GM23338 (cell line): ENCODE data around the gene TBC1D32. TPM values are rescaled to one million over a fixed set of nuclear protein-coding genes. Genes with fewer than 3 reads are reported as not detected.

Experiments
- ATAC-seq: fragments of 200-7000 bp; cut with Tn5 transposase; 3 replicates; pipeline ENCODE4 v1.9.1; 2020
- DNase-seq: peaks from one replicate; pipeline ENCODE4 v3.0.0-alpha.2; 2015; ENCODE audit warnings: low spot score
- H2AFZ ChIP-seq: fragments of 200-600 bp; sonication (generic); 2 replicates; pipeline ENCODE4 v1.8.0; 2016; ENCODE audit warnings: antibody characterized with exemption, mild to moderate bottlenecking, moderate library complexity
- H3F3A ChIP-seq: fragments of 200-600 bp; sonication (generic); replicated peaks from 2 replicates; pipeline ENCODE4 v1.8.0; 2017; ENCODE audit warnings: antibody characterized with exemption, mixed run types, low read depth
- H3K27ac ChIP-seq: fragments of 200-600 bp; sonication (generic); 2 replicates; pipeline ENCODE4 v1.6.1; 2016; ENCODE audit warnings: low read depth
- H3K27me3 ChIP-seq: fragments of 200-600 bp; sonication (generic); 2 replicates; pipeline ENCODE4 v1.8.0; 2016; ENCODE audit warnings: mild to moderate bottlenecking, mixed run types, moderate library complexity; ENCODE audit not compliant: insufficient read depth
- H3K36me3 ChIP-seq: fragments of 200-600 bp; sonication (generic); 2 replicates; pipeline ENCODE4 v1.8.0; 2016; ENCODE audit warnings: mild to moderate bottlenecking; ENCODE audit not compliant: insufficient read depth
- H3K4me1 ChIP-seq: fragments of 200-600 bp; sonication (generic); 2 replicates; pipeline ENCODE4 v1.8.0; 2016; ENCODE audit warnings: mild to moderate bottlenecking, moderate library complexity; ENCODE audit not compliant: insufficient read depth
- H3K4me2 ChIP-seq: fragments of 200-600 bp; sonication (generic); 2 replicates; pipeline ENCODE4 v1.7.1; 2017; ENCODE audit warnings: mixed run types
- H3K4me3 ChIP-seq: fragments of 200-600 bp; sonication (generic); 2 replicates; pipeline ENCODE4 v1.6.1; 2016; ENCODE audit warnings: mixed run types
- H3K79me2 ChIP-seq: fragments of 200-600 bp; sonication (generic); replicated peaks from 2 replicates; pipeline ENCODE4 v1.8.0; 2017; ENCODE audit warnings: mild to moderate bottlenecking; ENCODE audit not compliant: insufficient read depth
- H3K9me2 ChIP-seq: fragments of 200-600 bp; sonication (generic); 2 replicates; pipeline ENCODE4 v1.8.0; 2017; ENCODE audit not compliant: insufficient read depth
- H4K20me1 ChIP-seq: fragments of 200-600 bp; sonication (generic); replicated peaks from 2 replicates; pipeline ENCODE4 v1.8.0; 2017; ENCODE audit warnings: mild to moderate bottlenecking; ENCODE audit not compliant: insufficient read depth
- H3K27ac Mint-ChIP-seq: 2 replicates; pipeline ENCODE4 v1.8.0; 2020; ENCODE audit warnings: inconsistent platforms, mild to moderate bottlenecking, moderate library complexity, mixed read lengths
- H3K27me3 Mint-ChIP-seq: 3 replicates; pipeline ENCODE4 v1.8.0; 2022; ENCODE audit warnings: low read depth, mild to moderate bottlenecking, moderate library complexity, mixed read lengths, inconsistent platforms; ENCODE audit not compliant: insufficient read depth, poor library complexity
- H3K36me3 Mint-ChIP-seq: 3 replicates; pipeline ENCODE4 v1.8.0; 2021; ENCODE audit warnings: low read depth, mild to moderate bottlenecking, inconsistent platforms, moderate library complexity, mixed read lengths
- H3K4me1 Mint-ChIP-seq: 3 replicates; pipeline ENCODE4 v1.8.0; 2020; ENCODE audit warnings: mild to moderate bottlenecking, inconsistent platforms, mixed read lengths
- H3K4me3 Mint-ChIP-seq: 3 replicates; pipeline ENCODE4 v1.8.0; 2021; ENCODE audit warnings: moderate library complexity, mild to moderate bottlenecking, inconsistent platforms, mixed read lengths
- H3K9me3 Mint-ChIP-seq: 3 replicates; pipeline ENCODE4 v1.8.0; 2020; ENCODE audit warnings: moderate library complexity, mild to moderate bottlenecking, inconsistent platforms, mixed read lengths
- CTCF ChIP-seq, 2 experiments: fragments of 200-600 bp in 1 of 2; sonication (generic) in 1 of 2; conservative IDR thresholded peaks; 2 replicates each; pipeline versions ENCODE4 v1.5.1 to v1.6.1; 2016 to 2017; ENCODE audit warnings: antibody characterized with exemption in 2 of 2, low read depth in 2 of 2, mild to moderate bottlenecking in 2 of 2, moderate library complexity in 1 of 2
- ETS1 ChIP-seq: IDR thresholded peaks from 2 replicates; pipeline ENCODE4 v1.6.1; 2016; ENCODE audit warnings: antibody characterized with exemption
- EZH2 ChIP-seq: fragments of 200-600 bp; sonication (generic); IDR thresholded peaks from one replicate; pipeline ENCODE4 v1.8.0; 2017; ENCODE audit warnings: antibody characterized with exemption, mild to moderate bottlenecking, low read depth; ENCODE audit not compliant: unreplicated experiment
- NANOG ChIP-seq: IDR thresholded peaks from 2 replicates; pipeline ENCODE4 v1.6.1; 2016; ENCODE audit warnings: antibody characterized with exemption, borderline replicate concordance
- REST ChIP-seq: IDR thresholded peaks from one replicate; pipeline ENCODE4 v1.6.1; 2018; ENCODE audit warnings: antibody characterized with exemption; ENCODE audit not compliant: unreplicated experiment
- STAT1 ChIP-seq: IDR thresholded peaks from one replicate; pipeline ENCODE4 v1.6.1; 2016; ENCODE audit warnings: antibody characterized with exemption; ENCODE audit not compliant: unreplicated experiment
- ZNF114 ChIP-seq: fragments of 250-450 bp; sonication (Bioruptor Pico); IDR thresholded peaks from 2 replicates; pipeline ENCODE4 v1.5.0; 2020; ENCODE audit warnings: mild to moderate bottlenecking, moderate library complexity
- ZNF331 ChIP-seq: fragments of 250-450 bp; sonication (Bioruptor Pico); IDR thresholded peaks from 2 replicates; pipeline ENCODE4 v1.5.0; 2020; ENCODE audit warnings: low read depth, mild to moderate bottlenecking, moderate library complexity
- ZNF462 ChIP-seq: fragments of 250-450 bp; sonication (Bioruptor Pico); IDR thresholded peaks from 2 replicates; pipeline ENCODE4 v1.5.0; 2020; ENCODE audit warnings: mild to moderate bottlenecking, moderate library complexity
- polyA plus RNA-seq: library from polyadenylated mRNA; unstranded; fragments of >200 nt; fragmentation: Nextera tagmentation; extraction: Ambion mirVana; gene quantifications from 2 replicates; pipeline ENCODE4 v1.2.1, GENCODE V29; 2016
- total RNA-seq: library from RNA; depleted of rRNA; stranded (reverse); fragments of >200 nt; shearing (Covaris generic); gene quantifications from 2 replicates; pipeline ENCODE4 v1.2.3, GENCODE V29; 2014

TBC1D32 gene
- total and polyA plus RNA-seq, 2 experiments from 2014 or later = 8.9 to 10.4 TPM

GRCh38 chr6:121351916-121352315, 17.6 kb upstream of the TBC1D32 start:
- no peak for DNase-seq
- Mint-ChIP-seq H3K9me3 (no peaks in the 10 kb centered on the region), H3K27ac (no peak overlapping the region), H3K36me3 (no peaks in the 10 kb centered on the region), H3K4me1 (no peaks in the 10 kb centered on the region; the same call in 1 of the 3 replicates), H3K4me3 (no peak overlapping the region), H3K27me3 (no peaks in the 10 kb centered on the region)
- Histone ChIP-seq H4K20me1 (no peaks in the 10 kb centered on the region), H3K36me3 (no peaks in the 10 kb centered on the region), H3K27ac (no peak overlapping the region), H3K9me2 (no peaks in the 10 kb centered on the region), H3K79me2 (no peaks in the 10 kb centered on the region), H3K27me3 (no peaks in the 10 kb centered on the region), H2AFZ (no peak overlapping the region), H3K4me2 (no peak overlapping the region), H3K4me1 (peaks cover 2% of the 10 kb centered on the region; the same call in 1 of the 2 replicates), H3F3A (no peaks in the 10 kb centered on the region), H3K4me3 (no peak overlapping the region)
- TF ChIP-seq STAT1 (no peak), REST (no peak), ZNF462 (CRISPR knock-in tag) (no peak), NANOG (no peak), EZH2 (no peak), ZNF114 (CRISPR knock-in tag) (no peak), ZNF331 (CRISPR knock-in tag) (no peak), ETS1 (no peak), CTCF (conservative IDR thresholded peaks at IDR 0.05; ENCODE audit: low read depth in 2 of 2) (no peak)
- no peak for ATAC-seq
